Muscle layer of duodenum (tissue), 2 donors: ENCODE results near the gene ZNF385A.

Source experiments
- H3K27ac ChIP-seq: one replicate; pipeline ENCODE4 v1.7.0; 2013; ENCODE audit warnings: mild to moderate bottlenecking, low read length
- H3K27me3 ChIP-seq: one replicate; pipeline ENCODE4 v1.7.0; 2013; ENCODE audit warnings: low read depth, mild to moderate bottlenecking, control low read depth, low read length
- H3K36me3 ChIP-seq, 2 donors: one replicate each; pipeline ENCODE4 v1.7.0; 2013; ENCODE audit warnings: low read length in 2 of 2, control low read depth in 1 of 2, mild to moderate bottlenecking in 1 of 2; ENCODE audit not compliant: insufficient read depth in 2 of 2, control insufficient read depth in 1 of 2
- H3K4me1 ChIP-seq, 2 donors: one replicate each; pipeline ENCODE4 v1.7.0; 2013; ENCODE audit warnings: low read length in 2 of 2, mild to moderate bottlenecking in 2 of 2, control low read depth in 1 of 2, moderate library complexity in 1 of 2; ENCODE audit not compliant: insufficient read depth in 2 of 2, control insufficient read depth in 1 of 2
- H3K4me3 ChIP-seq, 2 donors: one replicate each; pipeline ENCODE4 v1.7.0; 2013; ENCODE audit warnings: low read length in 2 of 2, low read depth in 1 of 2, mild to moderate bottlenecking in 1 of 2
- H3K9me3 ChIP-seq, 2 donors: one replicate each; pipeline ENCODE4 v1.7.0; 2013; ENCODE audit warnings: low read length in 2 of 2, control low read depth in 1 of 2, mild to moderate bottlenecking in 1 of 2; ENCODE audit not compliant: control insufficient read depth in 1 of 2
- donor health status: healthy.

ZNF385A gene, protein sequence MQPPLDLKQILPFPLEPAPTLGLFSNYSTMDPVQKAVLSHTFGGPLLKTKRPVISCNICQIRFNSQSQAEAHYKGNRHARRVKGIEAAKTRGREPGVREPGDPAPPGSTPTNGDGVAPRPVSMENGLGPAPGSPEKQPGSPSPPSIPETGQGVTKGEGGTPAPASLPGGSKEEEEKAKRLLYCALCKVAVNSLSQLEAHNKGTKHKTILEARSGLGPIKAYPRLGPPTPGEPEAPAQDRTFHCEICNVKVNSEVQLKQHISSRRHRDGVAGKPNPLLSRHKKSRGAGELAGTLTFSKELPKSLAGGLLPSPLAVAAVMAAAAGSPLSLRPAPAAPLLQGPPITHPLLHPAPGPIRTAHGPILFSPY

DNA sequence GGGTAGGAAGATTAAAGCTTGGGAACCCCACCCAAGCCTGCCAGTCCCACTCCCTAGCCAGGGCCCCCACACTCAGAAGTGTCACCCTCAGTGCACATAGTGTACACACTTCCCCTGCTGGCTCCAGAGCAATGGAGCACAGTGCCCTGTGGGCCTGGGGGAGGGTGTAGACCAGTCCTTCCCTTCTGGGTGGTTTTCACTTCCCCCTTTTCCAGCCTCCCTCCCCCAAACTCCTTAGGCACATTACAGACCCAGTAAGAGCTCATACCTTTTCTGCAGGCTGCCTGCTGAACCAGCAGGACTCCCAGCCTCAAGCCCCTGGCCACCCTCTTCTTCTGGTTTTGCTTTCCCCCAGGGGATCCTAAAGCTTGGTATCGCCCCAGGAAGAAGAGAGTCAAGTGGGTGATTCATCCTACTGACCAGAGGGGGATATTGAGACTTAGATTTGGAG, at the start of gene ZNF385A:
Gene ZNF385A, minus strand, starts transcription at position 143 of the 451 bp plus-strand sequence. CDS start 219 bp downstream, outside the sequence.
- Histone ChIP-seq H3K4me1 (peaks cover 0 to 9% of the 10 kb centered on the region in 2 donors), H3K9me3 (no peaks in the 10 kb centered on the region), H3K27me3 (no peaks in the 10 kb centered on the region), H3K27ac (peak within 1 kb of the TSS; percentile 67), H3K4me3 (peak within 1 kb of the TSS in 1 of 2 donors; percentile 6), H3K36me3 (no peaks in the 10 kb centered on the region)

DNA sequence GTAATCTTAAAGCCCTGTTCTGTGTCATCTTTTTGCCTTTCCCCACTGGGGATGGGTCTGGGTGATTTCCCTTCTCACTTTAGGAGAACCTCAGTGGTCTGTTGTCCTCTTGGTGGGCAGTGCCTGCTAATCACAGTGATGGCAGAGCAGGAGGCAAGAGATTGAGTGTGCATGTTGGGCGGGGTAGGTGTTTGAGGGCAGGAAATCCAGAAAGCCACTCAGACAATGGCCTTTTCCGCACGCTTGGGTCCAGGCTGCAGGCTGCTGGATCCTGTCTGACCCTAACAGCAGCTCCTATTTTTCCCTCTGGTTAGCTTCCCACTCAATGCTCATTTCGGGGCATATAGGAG, 48.3 kb upstream of the ZNF385A start:
- Histone ChIP-seq H3K9me3 (no peaks in the 10 kb centered on the region), H3K27ac (peak overlapping the region; percentile 60), H3K4me3 (no peak overlapping the region), H3K36me3 (no peaks in the 10 kb centered on the region), H3K4me1 (peaks cover 9 to 20% of the 10 kb centered on the region in 2 donors), H3K27me3 (no peaks in the 10 kb centered on the region)

DNA sequence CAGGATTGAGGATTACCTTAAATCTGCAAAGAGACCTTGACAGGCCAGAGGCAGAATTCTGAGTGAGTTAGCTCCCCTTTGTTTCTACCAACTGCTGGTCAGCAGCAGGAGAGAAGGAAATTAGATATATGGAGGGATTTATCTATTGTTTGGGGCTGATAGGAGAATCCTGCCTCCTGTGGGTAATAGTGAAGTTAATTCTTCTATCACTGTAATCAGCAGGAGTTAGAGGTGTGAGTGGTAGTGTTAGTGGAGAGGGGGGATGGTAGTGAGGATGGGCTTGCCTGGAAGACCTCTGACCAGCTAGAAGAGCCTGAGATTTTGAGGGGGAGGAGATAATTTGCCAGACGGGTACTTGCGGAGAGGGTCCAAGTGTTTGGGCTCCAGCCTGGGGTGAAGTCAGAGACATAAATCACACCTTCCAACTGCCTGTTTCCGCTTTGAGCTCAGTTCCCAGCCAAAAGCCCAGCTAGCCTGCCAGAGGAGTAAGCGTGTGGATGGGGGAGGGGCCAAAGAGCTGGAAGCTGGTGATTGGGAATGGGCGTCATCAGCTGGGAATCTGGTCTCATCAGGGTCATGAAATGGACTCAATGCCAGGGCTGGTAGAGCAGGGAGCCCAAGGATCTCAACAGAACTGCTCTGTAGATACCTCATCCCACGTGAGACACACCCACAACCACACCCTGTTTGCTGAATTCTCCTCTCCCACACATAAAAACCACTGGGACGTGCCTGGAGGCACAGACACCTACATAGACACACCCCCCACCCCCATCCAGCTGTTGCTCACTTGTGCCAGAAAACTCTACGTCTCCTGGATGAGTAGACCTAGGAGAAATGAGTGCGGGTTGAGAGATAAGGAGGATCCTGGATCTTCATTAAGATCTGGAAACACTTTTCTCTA, 47.6 kb upstream of the ZNF385A start:
- H3K4me3 ChIP-seq, result peak overlapping the region in 1 of 2 donors; percentile 23
- no peaks in the 10 kb centered on the region for H3K9me3 ChIP-seq
- H3K27ac ChIP-seq, result peak overlapping the region; percentile 82
- H3K27me3 ChIP-seq, result no peaks in the 10 kb centered on the region
- H3K36me3 ChIP-seq, result no peaks in the 10 kb centered on the region
- peaks cover 9 to 26% of the 10 kb centered on the region in 2 donors for H3K4me1 ChIP-seq

DNA sequence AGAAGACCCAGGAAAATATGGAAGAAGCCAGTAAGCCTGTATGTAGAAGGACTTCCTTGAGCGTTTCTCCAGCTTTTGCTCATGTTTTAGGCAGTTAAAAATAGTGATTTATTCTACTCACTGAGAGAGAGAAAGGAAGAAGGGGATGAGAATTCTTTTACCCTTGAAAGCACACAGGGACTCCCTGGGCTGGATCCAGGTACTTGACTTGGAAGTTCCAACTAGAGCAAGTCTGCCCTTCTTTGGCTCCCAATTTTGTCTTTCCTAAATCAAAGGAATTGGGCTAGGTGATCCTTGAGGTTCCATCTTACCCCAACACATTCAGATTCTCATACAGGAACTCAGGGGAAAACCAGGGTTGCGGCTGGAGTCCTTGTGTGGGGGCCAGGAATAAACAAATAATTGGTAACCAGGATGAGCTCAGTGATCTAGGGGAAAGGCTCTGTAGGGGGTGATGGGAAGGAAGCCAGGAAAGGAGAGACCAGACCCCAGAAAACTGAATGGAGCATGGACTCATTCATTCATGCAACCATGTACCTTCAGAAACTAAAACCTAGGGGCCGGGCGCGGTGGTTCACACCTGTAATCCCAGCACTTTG, 46.0 kb upstream of the ZNF385A start:
- Histone ChIP-seq H3K27ac (peak overlapping the region; percentile 89), H3K9me3 (no peaks in the 10 kb centered on the region), H3K36me3 (no peaks in the 10 kb centered on the region), H3K4me3 (peak overlapping the region in 1 of 2 donors; percentile 44), H3K27me3 (no peaks in the 10 kb centered on the region), H3K4me1 (peaks cover 9 to 31% of the 10 kb centered on the region in 2 donors)

DNA sequence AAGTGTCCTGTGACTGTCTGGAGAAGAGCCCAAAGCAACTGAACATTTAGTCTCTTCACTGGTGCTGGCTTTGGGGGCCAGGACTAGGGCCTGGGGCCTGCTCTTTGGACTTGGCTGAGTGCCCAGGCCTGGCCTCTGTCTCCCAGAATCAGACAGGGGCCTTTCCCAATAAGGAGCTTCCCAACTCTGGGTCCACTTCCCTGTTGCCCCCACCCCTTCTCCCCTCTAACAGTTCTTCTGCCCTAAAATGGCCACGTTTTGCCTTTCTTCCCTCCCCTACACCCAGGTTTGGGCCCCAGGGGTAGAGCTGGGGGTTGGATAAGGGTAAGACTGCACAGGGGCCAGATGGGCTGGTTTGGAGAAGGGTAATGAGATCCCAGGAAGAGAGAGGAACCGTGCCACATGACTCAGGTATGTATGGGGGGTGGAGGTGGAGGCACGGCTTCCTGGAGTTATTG, 44.5 kb upstream of the ZNF385A start:
- Histone ChIP-seq H3K4me3 (peak overlapping the region in 1 of 2 donors; percentile 12), H3K9me3 (no peaks in the 10 kb centered on the region), H3K27ac (peak overlapping the region; percentile 85), H3K4me1 (peaks cover 9 to 31% of the 10 kb centered on the region in 2 donors), H3K36me3 (no peaks in the 10 kb centered on the region), H3K27me3 (no peaks in the 10 kb centered on the region)

DNA sequence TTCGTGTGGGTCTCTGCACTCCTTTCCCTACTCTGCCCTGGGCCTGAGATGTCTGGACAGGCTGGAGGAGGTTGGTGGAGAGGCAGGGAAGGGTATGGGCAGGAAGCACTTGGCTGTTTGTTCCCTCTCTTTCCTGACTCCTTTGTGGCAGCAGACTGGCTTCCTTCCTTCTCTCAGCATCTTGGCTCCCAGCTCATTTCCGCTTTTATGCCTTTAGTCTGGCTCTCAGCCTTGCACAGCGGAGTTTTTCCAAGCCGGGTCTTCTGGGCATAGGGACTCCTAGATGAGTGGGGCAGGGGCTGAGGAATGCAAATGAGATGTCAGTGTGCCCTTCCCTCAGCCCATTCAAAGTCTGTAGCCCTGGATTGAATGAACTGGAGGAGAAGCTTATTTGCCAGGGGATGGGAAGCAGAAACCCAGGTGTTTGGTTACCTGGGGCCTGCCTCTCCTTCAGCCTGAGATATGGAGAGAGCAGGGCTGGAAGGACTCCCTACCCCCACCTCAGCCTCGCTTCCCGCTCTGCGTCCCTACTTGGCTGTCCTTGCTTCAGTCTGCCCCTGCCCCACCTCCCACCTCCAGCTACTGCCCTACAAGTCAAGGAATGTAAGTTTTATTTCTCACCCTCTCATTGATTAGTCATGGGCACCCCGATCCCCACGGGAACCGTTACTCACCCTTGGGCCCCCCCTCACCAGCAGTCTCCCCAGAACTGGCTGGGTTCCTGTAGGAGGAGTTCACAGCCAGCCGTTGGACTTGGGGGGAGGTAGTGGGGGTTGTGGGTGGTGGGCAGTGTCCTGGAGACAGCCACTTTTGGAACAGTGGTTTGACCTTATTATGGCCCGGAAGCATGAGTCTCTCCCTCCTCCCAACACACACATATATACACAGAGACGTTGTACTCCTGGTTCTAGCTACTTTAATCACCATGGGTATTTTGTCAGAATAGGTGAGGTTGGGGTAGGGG, 43.8 kb upstream of the ZNF385A start:
- peak overlapping the region; percentile 85 for H3K27ac ChIP-seq
- H3K4me3 ChIP-seq, result peak overlapping the region in 1 of 2 donors; percentile 30

DNA sequence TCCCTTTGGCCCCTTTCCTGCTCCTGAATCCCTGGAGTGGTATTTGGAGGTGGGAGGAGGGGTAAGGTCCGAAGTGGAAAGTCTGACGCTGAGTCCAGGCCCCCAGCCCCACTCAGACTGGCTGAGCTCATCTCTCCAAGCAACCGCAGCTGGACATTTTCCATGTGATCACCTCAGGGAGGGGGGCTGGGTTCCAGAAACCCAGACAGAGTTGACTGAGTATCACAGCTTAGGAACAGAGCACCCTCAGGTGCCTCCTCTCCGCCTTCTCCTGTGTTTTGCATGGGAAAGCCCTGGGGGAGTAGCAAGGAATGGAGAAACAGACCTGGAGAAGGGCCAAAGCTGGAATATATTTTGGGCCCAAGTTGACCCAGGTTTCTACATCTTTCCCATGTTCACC, 42.6 kb upstream of the ZNF385A start:
- H3K36me3 ChIP-seq, result no peaks in the 10 kb centered on the region
- peak overlapping the region; percentile 81 for H3K27ac ChIP-seq
- H3K27me3 ChIP-seq, result no peaks in the 10 kb centered on the region
- peaks cover 9 to 31% of the 10 kb centered on the region in 2 donors for H3K4me1 ChIP-seq
- H3K4me3 ChIP-seq, result no peak overlapping the region
- no peaks in the 10 kb centered on the region for H3K9me3 ChIP-seq

More for the DNA sequence above, 43.8 kb upstream of the ZNF385A start:
- Histone ChIP-seq H3K36me3 (no peaks in the 10 kb centered on the region), H3K4me1 (peaks cover 9 to 31% of the 10 kb centered on the region in 2 donors), H3K27me3 (no peaks in the 10 kb centered on the region), H3K9me3 (no peaks in the 10 kb centered on the region)

DNA sequence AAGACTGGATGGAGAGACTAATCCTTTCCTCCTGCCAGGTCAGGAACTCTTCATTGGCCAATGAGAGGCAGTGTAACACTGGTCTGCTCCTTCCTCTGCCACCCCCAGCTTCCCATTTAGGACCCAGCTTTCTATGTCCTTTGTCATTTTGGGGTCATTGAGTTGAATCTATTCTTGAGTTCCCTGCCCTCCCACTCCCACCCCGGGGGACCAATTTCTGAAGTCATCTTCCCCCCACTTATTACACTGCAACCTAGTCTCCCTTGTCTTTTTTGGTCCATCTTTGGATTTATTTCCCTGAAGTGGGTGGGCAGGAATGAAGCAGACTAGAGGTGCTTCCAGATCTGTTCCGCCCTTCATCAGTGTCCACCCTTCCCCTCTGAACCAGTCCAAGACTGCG, 42.2 kb upstream of the ZNF385A start:
- Histone ChIP-seq H3K4me3 (no peak overlapping the region), H3K4me1 (peaks cover 8 to 34% of the 10 kb centered on the region in 2 donors), H3K9me3 (no peaks in the 10 kb centered on the region), H3K27ac (peak overlapping the region; percentile 81), H3K36me3 (no peaks in the 10 kb centered on the region), H3K27me3 (no peaks in the 10 kb centered on the region)

DNA sequence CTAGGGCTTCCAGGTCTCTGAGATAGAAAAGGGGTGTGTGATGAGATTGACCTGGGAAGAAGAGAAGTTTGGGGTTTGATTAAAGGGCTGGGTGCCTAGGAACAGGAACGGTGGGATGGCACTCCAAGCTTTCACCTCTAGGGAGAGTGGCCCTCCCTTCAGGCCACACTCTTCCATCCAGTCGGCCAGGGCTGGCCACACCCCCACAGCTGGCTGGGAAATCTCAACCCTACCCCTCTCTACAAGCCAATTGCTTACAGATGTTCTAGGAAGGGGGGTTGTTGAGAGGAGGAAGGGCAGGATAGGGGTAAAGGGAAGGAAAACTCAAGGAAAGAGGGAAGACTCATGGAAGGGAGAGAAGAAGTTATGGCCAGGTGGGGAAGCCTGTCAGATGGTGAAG, 41.2 kb upstream of the ZNF385A start:
- Histone ChIP-seq H3K36me3 (peaks cover 0 to 2% of the 10 kb centered on the region in 2 donors), H3K4me1 (peaks cover 6 to 41% of the 10 kb centered on the region in 2 donors), H3K27ac (no peak overlapping the region), H3K27me3 (no peaks in the 10 kb centered on the region), H3K4me3 (no peak overlapping the region), H3K9me3 (no peaks in the 10 kb centered on the region)

DNA sequence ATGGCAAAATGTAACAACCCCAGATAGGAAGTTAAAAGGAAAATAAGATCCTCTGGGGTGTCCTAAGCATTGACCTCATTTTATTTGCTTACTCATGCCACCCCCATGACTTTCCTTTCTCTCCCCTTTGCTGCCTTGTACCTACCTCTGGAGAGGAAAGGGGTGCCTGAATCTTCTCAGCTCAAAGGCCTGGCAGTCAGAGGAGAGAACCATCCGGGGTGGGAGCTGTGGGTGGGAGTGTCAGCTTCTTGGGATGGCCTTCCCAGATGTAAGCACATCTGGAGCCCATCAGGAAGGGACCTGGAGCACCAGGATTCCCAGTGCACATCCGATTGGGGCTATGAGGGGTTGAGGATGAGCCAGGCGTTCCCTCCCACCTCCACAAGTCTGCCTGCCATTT, 39.7 kb upstream of the ZNF385A start:
- Histone ChIP-seq H3K9me3 (no peaks in the 10 kb centered on the region), H3K4me1 (peaks cover 9 to 36% of the 10 kb centered on the region in 2 donors), H3K27ac (peak overlapping the region; percentile 52), H3K4me3 (no peak overlapping the region), H3K36me3 (peaks cover 0 to 15% of the 10 kb centered on the region in 2 donors), H3K27me3 (no peaks in the 10 kb centered on the region)
